ENCODE data around the gene NF2. TPM values are rescaled to one million over a fixed set of nuclear protein-coding genes. Genes with fewer than 3 reads are reported as not detected.

Gene NF2
- total RNA-seq, 1 experiment from 2014 or later = 40.5 TPM

DNA sequence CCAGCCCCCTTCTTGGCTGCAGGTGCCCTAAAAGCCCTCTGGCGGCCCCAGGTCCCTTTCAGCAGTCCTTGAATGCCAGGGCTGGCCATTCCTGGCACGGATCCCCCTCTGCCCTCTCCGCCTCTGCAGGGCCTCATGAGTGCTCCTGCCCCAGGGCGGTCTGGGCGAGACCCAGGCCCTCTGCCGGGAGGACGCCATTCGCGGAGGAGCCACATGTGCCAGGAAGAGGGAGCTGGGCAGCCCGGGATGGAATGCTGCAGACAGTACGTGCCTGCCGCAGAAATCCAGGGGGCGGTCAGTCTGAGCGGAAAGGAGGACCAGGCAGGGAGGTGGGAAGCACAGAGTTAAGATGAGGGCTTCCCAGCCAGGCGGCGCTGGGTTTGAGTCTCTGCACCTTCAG, 119.2 kb downstream of the NF2 start:
- H3K4me3 ChIP-seq (ENCODE audit: low read depth, low read length, poor library complexity, severe bottlenecking) = no peak overlapping the region
- no TSS peak for BruUV-seq (replicated peaks)
- no peaks in the 10 kb centered on the region for H3K4me1 ChIP-seq (ENCODE audit: insufficient read depth, low read length, poor library complexity, severe bottlenecking)
- H3K36me3 ChIP-seq (ENCODE audit: insufficient read depth, low read length, poor library complexity, severe bottlenecking) = no peaks in the 10 kb centered on the region
- ChIA-PET POLR2A (ENCODE audit: low non-redundant PET) (no interaction called here), CTCF (no interaction called here)
- intact Hi-C loops (cut with micrococcal nuclease; ENCODE audit: unreplicated experiment) = no loop called here
- DNase-seq (ENCODE audit: low spot score) = no peak
- TF ChIP-seq, protein P1, sequence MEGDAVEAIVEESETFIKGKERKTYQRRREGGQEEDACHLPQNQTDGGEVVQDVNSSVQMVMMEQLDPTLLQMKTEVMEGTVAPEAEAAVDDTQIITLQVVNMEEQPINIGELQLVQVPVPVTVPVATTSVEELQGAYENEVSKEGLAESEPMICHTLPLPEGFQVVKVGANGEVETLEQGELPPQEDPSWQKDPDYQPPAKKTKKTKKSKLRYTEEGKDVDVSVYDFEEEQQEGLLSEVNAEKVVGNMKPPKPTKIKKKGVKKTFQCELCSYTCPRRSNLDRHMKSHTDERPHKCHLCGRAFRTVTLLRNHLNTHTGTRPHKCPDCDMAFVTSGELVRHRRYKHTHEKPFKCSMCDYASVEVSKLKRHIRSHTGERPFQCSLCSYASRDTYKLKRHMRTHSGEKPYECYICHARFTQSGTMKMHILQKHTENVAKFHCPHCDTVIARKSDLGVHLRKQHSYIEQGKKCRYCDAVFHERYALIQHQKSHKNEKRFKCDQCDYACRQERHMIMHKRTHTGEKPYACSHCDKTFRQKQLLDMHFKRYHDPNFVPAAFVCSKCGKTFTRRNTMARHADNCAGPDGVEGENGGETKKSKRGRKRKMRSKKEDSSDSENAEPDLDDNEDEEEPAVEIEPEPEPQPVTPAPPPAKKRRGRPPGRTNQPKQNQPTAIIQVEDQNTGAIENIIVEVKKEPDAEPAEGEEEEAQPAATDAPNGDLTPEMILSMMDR (conservative IDR thresholded peaks at IDR 0.05; ENCODE audit: low read depth, low read length) = no peak
- TF ChIP-seq EZH2 (IDR thresholded peaks at IDR 0.05; ENCODE audit: borderline replicate concordance, low read depth, low read length, poor library complexity, severe bottlenecking) = no peak
- no peaks in the 10 kb centered on the region for H3K9me3 ChIP-seq (ENCODE audit: low read depth, low read length, poor library complexity, severe bottlenecking)
- H3K27me3 ChIP-seq (replicated peaks; ENCODE audit: insufficient read depth, low read depth, low read length, poor library complexity) = peaks cover 43% of the 10 kb centered on the region
- no peak overlapping the region for H3K27ac ChIP-seq (ENCODE audit: low read depth, low read length, poor library complexity, severe bottlenecking)

DNA sequence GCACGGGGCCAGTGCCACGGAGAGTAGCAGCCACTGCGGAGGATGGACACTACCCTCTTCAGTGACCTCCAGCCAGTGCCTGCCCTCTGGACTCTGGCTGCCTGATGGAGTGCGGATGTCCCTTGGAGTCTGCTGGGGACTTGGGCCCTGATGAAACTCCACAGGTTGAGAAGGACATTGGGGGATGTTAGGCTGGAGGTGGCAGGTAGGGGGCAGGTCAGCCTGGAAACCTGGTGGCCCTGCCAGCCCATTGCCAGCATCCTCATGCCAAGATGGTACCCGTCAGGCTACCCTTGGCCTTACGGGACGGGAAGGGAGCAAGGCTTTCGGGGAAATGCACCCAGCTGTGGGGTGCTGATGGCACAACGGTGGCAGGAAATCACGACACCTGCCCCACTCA, 120.3 kb downstream of the NF2 start:
- ChIA-PET POLR2A (ENCODE audit: low non-redundant PET) (no interaction called here), CTCF (no interaction called here)
- no peak for DNase-seq (ENCODE audit: low spot score)
- TF ChIP-seq, protein P1 (conservative IDR thresholded peaks at IDR 0.05; ENCODE audit: low read depth, low read length) = no peak
- no TSS peak for BruUV-seq (replicated peaks)
- intact Hi-C loops (cut with micrococcal nuclease; ENCODE audit: unreplicated experiment) = no loop called here
- no peaks in the 10 kb centered on the region for H3K4me1 ChIP-seq (ENCODE audit: insufficient read depth, low read length, poor library complexity, severe bottlenecking)
- no peak overlapping the region for H3K27ac ChIP-seq (ENCODE audit: low read depth, low read length, poor library complexity, severe bottlenecking)
- peaks cover 33% of the 10 kb centered on the region for H3K27me3 ChIP-seq (replicated peaks; ENCODE audit: insufficient read depth, low read depth, low read length, poor library complexity)
- no peaks in the 10 kb centered on the region for H3K36me3 ChIP-seq (ENCODE audit: insufficient read depth, low read length, poor library complexity, severe bottlenecking)
- H3K9me3 ChIP-seq (ENCODE audit: low read depth, low read length, poor library complexity, severe bottlenecking) = no peaks in the 10 kb centered on the region
- no peak overlapping the region for H3K4me3 ChIP-seq (ENCODE audit: low read depth, low read length, poor library complexity, severe bottlenecking)

DNA sequence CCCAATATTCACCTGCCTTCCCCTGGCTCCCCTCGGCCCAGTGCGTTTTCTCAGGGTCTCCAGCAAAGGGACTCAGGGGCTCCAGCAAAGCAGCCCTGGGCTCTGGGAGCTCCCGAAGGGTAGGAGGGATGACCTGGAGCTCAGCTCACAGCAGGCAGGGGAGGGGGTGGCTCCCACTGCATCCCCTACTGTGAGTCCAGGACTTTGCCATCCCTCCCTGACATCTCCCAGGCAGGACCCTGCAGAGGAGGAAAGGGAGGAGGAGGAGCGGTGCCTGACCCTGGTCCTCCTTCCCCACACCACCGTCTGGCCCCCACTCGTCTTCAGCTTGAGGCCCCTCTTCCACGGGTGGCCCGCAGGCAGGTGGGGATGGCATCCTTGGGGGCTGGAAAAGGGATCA, 121.4 kb downstream of the NF2 start:
- peaks cover 23% of the 10 kb centered on the region for H3K27me3 ChIP-seq (replicated peaks; ENCODE audit: insufficient read depth, low read depth, low read length, poor library complexity)
- DNase-seq (ENCODE audit: low spot score) = no peak
- ChIA-PET POLR2A (ENCODE audit: low non-redundant PET) (no interaction called here), CTCF (interaction anchor here (0.6 kb wide), 1 partner anchor 76 kb away, joined by 4 read pairs; no protein-coding TSS in a partner anchor)
- H3K4me1 ChIP-seq (ENCODE audit: insufficient read depth, low read length, poor library complexity, severe bottlenecking) = no peaks in the 10 kb centered on the region
- no TSS peak for BruUV-seq (replicated peaks)
- H3K4me3 ChIP-seq (ENCODE audit: low read depth, low read length, poor library complexity, severe bottlenecking) = no peak overlapping the region
- TF ChIP-seq EZH2 (IDR thresholded peaks at IDR 0.05; ENCODE audit: borderline replicate concordance, low read depth, low read length, poor library complexity, severe bottlenecking) = no peak
- TF ChIP-seq, protein P1 (conservative IDR thresholded peaks at IDR 0.05; ENCODE audit: low read depth, low read length) = no peak
- H3K36me3 ChIP-seq (ENCODE audit: insufficient read depth, low read length, poor library complexity, severe bottlenecking) = no peaks in the 10 kb centered on the region
- no peak overlapping the region for H3K27ac ChIP-seq (ENCODE audit: low read depth, low read length, poor library complexity, severe bottlenecking)
- intact Hi-C loops (cut with micrococcal nuclease; ENCODE audit: unreplicated experiment) = loop anchor here (5.0 kb wide), 1 partner anchor 362 kb away; no protein-coding TSS in a partner anchor
- no peaks in the 10 kb centered on the region for H3K9me3 ChIP-seq (ENCODE audit: low read depth, low read length, poor library complexity, severe bottlenecking)
